C4-2B (cell line): ENCODE results near the gene AIG1.

Experiments used
- H3K27ac ChIP-seq: fragments of 450-650 bp; 2 replicates; pipeline ENCODE4 v1.5.1; 2017
- CTCF ChIP-seq: fragments of 450-650 bp; conservative IDR thresholded peaks from 2 replicates; pipeline ENCODE4 v1.5.1; 2017; ENCODE audit warnings: mild to moderate bottlenecking
- ZFX ChIP-seq: fragments of 450-650 bp; IDR thresholded peaks from 2 replicates; pipeline ENCODE4 v1.6.1; 2017

The AIG1 gene

GRCh38 chr6:143087856-143088255 is 27.2 kb downstream of the AIG1 start:
- no peak overlapping the region for H3K27ac ChIP-seq
- TF ChIP-seq ZFX, result no peak
- TF ChIP-seq CTCF, result no peak

GRCh38 chr6:143090314-143091044 is 29.8 kb downstream of the AIG1 start:
- no peak for TF ChIP-seq CTCF
- TF ChIP-seq ZFX, result no peak
- H3K27ac ChIP-seq, result no peak overlapping the region

GRCh38 chr6:143092768-143093167 is 32.1 kb downstream of the AIG1 start:
- H3K27ac ChIP-seq, result no peak overlapping the region
- TF ChIP-seq ZFX (no peak), CTCF (no peak)

- no peak overlapping the region for H3K27ac ChIP-seq
- TF ChIP-seq ZFX (no peak), CTCF (no peak)
Measured at GRCh38 chr6:143093290-143093689, 32.6 kb downstream of the AIG1 start.

- TF ChIP-seq ZFX, result no peak
- no peak for TF ChIP-seq CTCF
- no peak overlapping the region for H3K27ac ChIP-seq
Measured at GRCh38 chr6:143096403-143096802, 35.7 kb downstream of the AIG1 start.

GRCh38 chr6:143097224-143097795 is 36.6 kb downstream of the AIG1 start:
- H3K27ac ChIP-seq, result no peak overlapping the region
- no peak for TF ChIP-seq ZFX
- TF ChIP-seq CTCF, result no peak

- TF ChIP-seq CTCF, result no peak
- no peak for TF ChIP-seq ZFX
- no peak overlapping the region for H3K27ac ChIP-seq
Measured at GRCh38 chr6:143098054-143098671, 37.5 kb downstream of the AIG1 start.
